OCI-LY7 (cell line): ENCODE data around the gene EXOC6B.

Experiments
- EZH2phosphoT487 ChIP-seq: fragments of 200-600 bp; sonication (generic); IDR thresholded peaks from 2 replicates; pipeline ENCODE4 v1.6.1; 2018; ENCODE audit warnings: low read depth, borderline replicate concordance, mild to moderate bottlenecking, mixed run types, antibody characterized with exemption, low read length, moderate library complexity, mixed read lengths
- TF ChIP-seq, protein P1 (sequence below): fragments of 200-600 bp; sonication (generic); conservative IDR thresholded peaks from 2 replicates; pipeline ENCODE4 v1.5.1; 2014; ENCODE audit warnings: mild to moderate bottlenecking, antibody characterized with exemption, low read length, moderate library complexity, mixed read lengths

DNA sequence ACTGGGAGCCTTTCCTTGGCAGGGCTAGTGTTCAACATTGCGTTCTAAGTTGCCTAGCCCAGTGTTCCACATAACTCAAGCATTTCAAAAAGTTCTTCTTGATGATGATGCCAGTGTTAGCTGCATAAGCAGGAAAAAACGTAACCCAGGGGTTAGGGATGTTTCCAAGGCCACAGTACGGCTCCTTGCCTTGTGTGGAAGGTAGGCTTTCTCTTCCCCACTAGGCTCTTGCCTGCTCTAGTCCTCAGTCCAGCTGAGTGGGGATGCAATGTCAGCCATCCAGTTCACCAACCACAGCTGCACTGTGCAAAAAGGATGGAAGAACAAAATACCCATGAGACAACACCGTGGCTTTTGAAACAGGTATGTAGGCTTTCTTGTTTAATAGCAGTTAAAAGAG lies 650.2 kb downstream of the EXOC6B start:
- TF ChIP-seq, protein P1, sequence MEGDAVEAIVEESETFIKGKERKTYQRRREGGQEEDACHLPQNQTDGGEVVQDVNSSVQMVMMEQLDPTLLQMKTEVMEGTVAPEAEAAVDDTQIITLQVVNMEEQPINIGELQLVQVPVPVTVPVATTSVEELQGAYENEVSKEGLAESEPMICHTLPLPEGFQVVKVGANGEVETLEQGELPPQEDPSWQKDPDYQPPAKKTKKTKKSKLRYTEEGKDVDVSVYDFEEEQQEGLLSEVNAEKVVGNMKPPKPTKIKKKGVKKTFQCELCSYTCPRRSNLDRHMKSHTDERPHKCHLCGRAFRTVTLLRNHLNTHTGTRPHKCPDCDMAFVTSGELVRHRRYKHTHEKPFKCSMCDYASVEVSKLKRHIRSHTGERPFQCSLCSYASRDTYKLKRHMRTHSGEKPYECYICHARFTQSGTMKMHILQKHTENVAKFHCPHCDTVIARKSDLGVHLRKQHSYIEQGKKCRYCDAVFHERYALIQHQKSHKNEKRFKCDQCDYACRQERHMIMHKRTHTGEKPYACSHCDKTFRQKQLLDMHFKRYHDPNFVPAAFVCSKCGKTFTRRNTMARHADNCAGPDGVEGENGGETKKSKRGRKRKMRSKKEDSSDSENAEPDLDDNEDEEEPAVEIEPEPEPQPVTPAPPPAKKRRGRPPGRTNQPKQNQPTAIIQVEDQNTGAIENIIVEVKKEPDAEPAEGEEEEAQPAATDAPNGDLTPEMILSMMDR = no peak
- no peak for TF ChIP-seq EZH2phosphoT487
